Measurements from ENCODE around the gene GPR50. TPM values are rescaled to one million over a fixed set of nuclear protein-coding genes. Genes with fewer than 3 reads are reported as not detected.

Gene GPR50
- total RNA-seq, 4 donors from 2014 or later, result not detected

- TF ChIP-seq POLR2A (IDR thresholded peaks at IDR 0.05), result no peak
- no peak for TF ChIP-seq CTCF (IDR thresholded peaks at IDR 0.05)
- Histone ChIP-seq H3K27me3 (no peaks in the 10 kb centered on the region), H3K9me3 (no peaks in the 10 kb centered on the region), H3K27ac (no peak overlapping the region), H3K36me3 (no peaks in the 10 kb centered on the region), H3K4me3 (no peak overlapping the region), H3K4me1 (no peaks in the 10 kb centered on the region)
- no peak for DNase-seq
Measured at GRCh38 chrX:151226941-151227340, 50.6 kb downstream of the GPR50 start.

GRCh38 chrX:151227627-151228026 lies 51.2 kb downstream of the GPR50 start:
- Histone ChIP-seq H3K27me3 (no peaks in the 10 kb centered on the region), H3K4me1 (no peaks in the 10 kb centered on the region), H3K9me3 (no peaks in the 10 kb centered on the region), H3K4me3 (no peak overlapping the region), H3K27ac (no peak overlapping the region), H3K36me3 (no peaks in the 10 kb centered on the region)
- TF ChIP-seq CTCF (IDR thresholded peaks at IDR 0.05) (no peak), POLR2A (IDR thresholded peaks at IDR 0.05) (no peak)
- no peak for DNase-seq

GRCh38 chrX:151228935-151229334 lies 52.6 kb downstream of the GPR50 start:
- no peaks in the 10 kb centered on the region for H3K27me3 ChIP-seq
- H3K36me3 ChIP-seq, result no peaks in the 10 kb centered on the region
- TF ChIP-seq CTCF (IDR thresholded peaks at IDR 0.05), result no peak
- TF ChIP-seq POLR2A (IDR thresholded peaks at IDR 0.05), result no peak
- H3K27ac ChIP-seq, result no peak overlapping the region
- no peaks in the 10 kb centered on the region for H3K9me3 ChIP-seq
- H3K4me3 ChIP-seq, result no peak overlapping the region
- H3K4me1 ChIP-seq, result no peaks in the 10 kb centered on the region
- no peak for DNase-seq

Small RNA genes lying within 50 kb of the gene (small RNA-seq; reads per million reads assigned to genes)
- gene MIR4330, result 0 reads per million in 2 donors

Other genes with a start within 250 kb of the GPR50 start
- gene HMGB3, start 193.2 kb upstream of the GPR50 start, total RNA-seq, result 10 to 100 TPM; 11.5 to 77.6 (median 13.7) TPM
- 10 to 100 TPM in 3 of 4 donors, 1 to 10 TPM in 1; 7.2 to 19.0 (median 13.6) TPM for gene VMA21, start 220.6 kb downstream of the GPR50 start, total RNA-seq